Mucosa of stomach (tissue), 1 donor: ENCODE data around the gene CCDC190.

Experiments used
- H3K27me3 ChIP-seq: one replicate; pipeline ENCODE4 v1.7.0; 2013; ENCODE audit warnings: mild to moderate bottlenecking, low read length; ENCODE audit not compliant: control insufficient read depth, insufficient read depth
- H3K36me3 ChIP-seq: one replicate; pipeline ENCODE4 v1.7.0; 2013; ENCODE audit warnings: low read length; ENCODE audit not compliant: control insufficient read depth, insufficient read depth
- H3K4me1 ChIP-seq: one replicate; pipeline ENCODE4 v1.7.0; 2013; ENCODE audit warnings: mild to moderate bottlenecking, low read length; ENCODE audit not compliant: control insufficient read depth, insufficient read depth
- H3K4me3 ChIP-seq: one replicate; pipeline ENCODE4 v1.7.0; 2013; ENCODE audit warnings: low read length
- H3K9ac ChIP-seq: one replicate; pipeline ENCODE4 v1.7.0; 2013; ENCODE audit warnings: mild to moderate bottlenecking, low read length, moderate library complexity
- H3K9me3 ChIP-seq: one replicate; pipeline ENCODE4 v1.7.0; 2013; ENCODE audit warnings: mild to moderate bottlenecking, low read length, moderate library complexity; ENCODE audit not compliant: control insufficient read depth
- donor health status: Pancreatic carcinoma.

Gene CCDC190

GRCh38 chr1:162847839-162848453 is 13.0 kb downstream of the CCDC190 start:
- no peaks in the 10 kb centered on the region for H3K27me3 ChIP-seq
- H3K4me3 ChIP-seq: no peak overlapping the region
- H3K9ac ChIP-seq: no peak overlapping the region
- H3K36me3 ChIP-seq: no peaks in the 10 kb centered on the region
- H3K4me1 ChIP-seq: no peaks in the 10 kb centered on the region
- H3K9me3 ChIP-seq: peaks cover 3% of the 10 kb centered on the region

- H3K9ac ChIP-seq: no peak overlapping the region
- no peaks in the 10 kb centered on the region for H3K9me3 ChIP-seq
- no peaks in the 10 kb centered on the region for H3K36me3 ChIP-seq
- no peak overlapping the region for H3K4me3 ChIP-seq
- no peaks in the 10 kb centered on the region for H3K4me1 ChIP-seq
- no peaks in the 10 kb centered on the region for H3K27me3 ChIP-seq
Measured at GRCh38 chr1:162846256-162847212, 14.4 kb downstream of the CCDC190 start.

- Histone ChIP-seq H3K4me3 (no peak overlapping the region), H3K4me1 (no peaks in the 10 kb centered on the region), H3K36me3 (no peaks in the 10 kb centered on the region)
Measured at GRCh38 chr1:162844153-162844552, 16.8 kb downstream of the CCDC190 start.

GRCh38 chr1:162840250-162840839 is 20.6 kb downstream of the CCDC190 start:
- H3K36me3 ChIP-seq: no peaks in the 10 kb centered on the region
- no peak overlapping the region for H3K9ac ChIP-seq
- no peaks in the 10 kb centered on the region for H3K4me1 ChIP-seq
- H3K27me3 ChIP-seq: no peaks in the 10 kb centered on the region
- no peak overlapping the region for H3K4me3 ChIP-seq
- H3K9me3 ChIP-seq: no peaks in the 10 kb centered on the region

More at GRCh38 chr1:162844153-162844552, 16.8 kb downstream of the CCDC190 start:
- Histone ChIP-seq H3K9ac (no peak overlapping the region), H3K9me3 (no peaks in the 10 kb centered on the region), H3K27me3 (no peaks in the 10 kb centered on the region)

GRCh38 chr1:162838863-162839262 is 22.1 kb downstream of the CCDC190 start:
- H3K9me3 ChIP-seq: no peaks in the 10 kb centered on the region
- H3K4me1 ChIP-seq: no peaks in the 10 kb centered on the region

GRCh38 chr1:162835157-162835899 is 25.6 kb downstream of the CCDC190 start:
- H3K36me3 ChIP-seq: no peaks in the 10 kb centered on the region
- no peak overlapping the region for H3K9ac ChIP-seq
- no peaks in the 10 kb centered on the region for H3K4me1 ChIP-seq
- no peaks in the 10 kb centered on the region for H3K9me3 ChIP-seq
- H3K27me3 ChIP-seq: no peaks in the 10 kb centered on the region
- no peak overlapping the region for H3K4me3 ChIP-seq

More at GRCh38 chr1:162838863-162839262, 22.1 kb downstream of the CCDC190 start:
- Histone ChIP-seq H3K36me3 (no peaks in the 10 kb centered on the region), H3K4me3 (no peak overlapping the region), H3K27me3 (no peaks in the 10 kb centered on the region), H3K9ac (no peak overlapping the region)

- no peaks in the 10 kb centered on the region for H3K4me1 ChIP-seq
- no peak overlapping the region for H3K4me3 ChIP-seq
- no peaks in the 10 kb centered on the region for H3K27me3 ChIP-seq
- H3K9ac ChIP-seq: no peak overlapping the region
- H3K36me3 ChIP-seq: no peaks in the 10 kb centered on the region
- no peaks in the 10 kb centered on the region for H3K9me3 ChIP-seq
Measured at GRCh38 chr1:162832470-162832869, 28.5 kb downstream of the CCDC190 start.

GRCh38 chr1:162829268-162829667 is 31.7 kb downstream of the CCDC190 start:
- Histone ChIP-seq H3K4me3 (no peak overlapping the region), H3K36me3 (no peaks in the 10 kb centered on the region), H3K9me3 (no peaks in the 10 kb centered on the region), H3K4me1 (no peaks in the 10 kb centered on the region), H3K27me3 (peaks cover 6% of the 10 kb centered on the region), H3K9ac (no peak overlapping the region)

- no peaks in the 10 kb centered on the region for H3K9me3 ChIP-seq
- H3K4me3 ChIP-seq: no peak overlapping the region
- H3K36me3 ChIP-seq: no peaks in the 10 kb centered on the region
- peaks cover 16% of the 10 kb centered on the region for H3K27me3 ChIP-seq
- H3K4me1 ChIP-seq: peaks cover 12% of the 10 kb centered on the region
- no peak overlapping the region for H3K9ac ChIP-seq
Measured at GRCh38 chr1:162823771-162824525, 37.0 kb downstream of the CCDC190 start.

GRCh38 chr1:162823231-162823630 is 37.7 kb downstream of the CCDC190 start:
- no peaks in the 10 kb centered on the region for H3K9me3 ChIP-seq
- H3K4me3 ChIP-seq: no peak overlapping the region
- peaks cover 16% of the 10 kb centered on the region for H3K27me3 ChIP-seq
- H3K9ac ChIP-seq: no peak overlapping the region
- H3K36me3 ChIP-seq: no peaks in the 10 kb centered on the region
- H3K4me1 ChIP-seq: peaks cover 12% of the 10 kb centered on the region
